Right lobe of liver (tissue), 4 donors: Measurements from ENCODE around the gene PDE1C.

Experiments used
- CTCF ChIP-seq, 4 donors: fragments of 200-600 bp in 3 of 4; fragments of 450-650 bp in 1 of 4; IDR thresholded peaks; one replicate each; pipeline versions ENCODE4 v1.5.1 to v1.8.0; 2016 to 2022; ENCODE audit warnings: antibody characterized with exemption in 4 of 4, mild to moderate bottlenecking in 2 of 4
- POLR2A ChIP-seq: fragments of 450-650 bp; IDR thresholded peaks from one replicate; pipeline ENCODE4 v1.6.1; 2017; ENCODE audit warnings: antibody characterized with exemption, mild to moderate bottlenecking
- donor health status: DM: no; HTN: no; CAD: no.
- donor health status: DM: no; HTN: no; CAD: no.
- donor health status: DM: no; HTN: yes; CAD: no.

DNA sequence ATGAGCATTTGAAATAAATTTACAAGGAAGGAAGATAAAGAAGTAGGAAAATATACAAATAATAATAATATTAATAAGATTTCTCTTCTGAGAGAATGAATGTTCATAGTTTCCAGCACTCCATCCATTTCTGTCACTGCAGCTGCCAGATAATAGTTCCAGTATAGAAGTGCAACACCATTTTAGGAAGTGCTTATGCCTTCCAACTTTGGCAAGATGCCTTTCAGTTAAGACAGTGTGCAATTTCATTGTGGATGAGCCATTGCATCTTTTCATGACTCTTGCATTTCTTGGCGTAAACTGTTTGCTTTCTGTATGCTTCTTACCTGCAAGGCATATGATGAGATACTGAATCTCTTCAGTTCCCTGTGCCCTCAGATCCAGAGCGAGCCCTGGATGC is 185.0 kb downstream of the PDE1C start:
- TF ChIP-seq CTCF (IDR thresholded peaks at IDR 0.05), result no peak
- no peak for TF ChIP-seq POLR2A
